ENCODE measurements around the gene RHOT1. TPM values are rescaled to one million over a fixed set of nuclear protein-coding genes. Genes with fewer than 3 reads are reported as not detected.
A peak's percentile ranks its signal among the peaks of the same experiment; 100 is the strongest.
"Not testable (repeated sequence)": the region's sequence is repeated elsewhere in the genome, so short reads cannot be mapped to it uniquely, and the experiment has no call there.

RHOT1 gene
- total RNA-seq, 1 experiment from 2014 or later = 39.2 TPM

GRCh38 chr17:32261936-32262510 lies 119.7 kb downstream of the RHOT1 start:
- no TSS peak for BruUV-seq (replicated peaks)
- H3K36me3 ChIP-seq (ENCODE audit: control insufficient read depth, insufficient read depth, low read length) = no peaks in the 10 kb centered on the region
- ChIA-PET POLR2A (no interaction called here), CTCF (no interaction called here)
- H3K27ac ChIP-seq (ENCODE audit: low read length) = no peak overlapping the region
- no peak for TF ChIP-seq SIN3A (IDR thresholded peaks at IDR 0.05; ENCODE audit: borderline replicate concordance, insufficient read depth, low read depth, low read length)
- TF ChIP-seq REST (IDR thresholded peaks at IDR 0.05; ENCODE audit: insufficient read depth in 1 of 2, low read depth in 2 of 2, low read length in 1 of 2) = 0 out of 4 replicates have a peak, but pooled peaks of 1 of the 2 experiments have one; percentile 38
- no peak overlapping the region for H3K4me3 ChIP-seq (ENCODE audit: low read depth in 2 of 2, low read length in 2 of 2)
- ATAC-seq (no peak), DNase-seq (ENCODE audit: low read depth, low spot score) (no peak)
- in situ Hi-C loops (cut with HindIII; ENCODE audit: low pct_unique_long_range_greater_than_20kb, low sequenced_read_pairs) = no loop called here
- intact Hi-C loops (cut with micrococcal nuclease; ENCODE audit: unreplicated experiment) = no loop called here
- peaks cover 8% of the 10 kb centered on the region for H3K27me3 ChIP-seq (ENCODE audit: control insufficient read depth, insufficient read depth, low read length)
- H3K9me3 ChIP-seq (ENCODE audit: control insufficient read depth, insufficient read depth, low read depth, low read length) = no peaks in the 10 kb centered on the region
- H3K4me1 ChIP-seq (ENCODE audit: control insufficient read depth, insufficient read depth, low read length) = peaks cover 3% of the 10 kb centered on the region; the same call in 1 of the 2 replicates

- ATAC-seq; H3K4me1 ChIP-seq (ENCODE audit: control insufficient read depth, insufficient read depth, low read length); DNase-seq (ENCODE audit: low read depth, low spot score); in situ Hi-C loops (cut with HindIII; ENCODE audit: low pct_unique_long_range_greater_than_20kb, low sequenced_read_pairs); H3K4me3 ChIP-seq (ENCODE audit: low read depth in 2 of 2, low read length in 2 of 2); intact Hi-C loops (cut with micrococcal nuclease; ENCODE audit: unreplicated experiment); H3K9me3 ChIP-seq (ENCODE audit: control insufficient read depth, insufficient read depth, low read depth, low read length); BruUV-seq (replicated peaks); H3K27ac ChIP-seq (ENCODE audit: low read length); H3K36me3 ChIP-seq (ENCODE audit: control insufficient read depth, insufficient read depth, low read length); POLR2A ChIA-PET; CTCF ChIA-PET: not testable (repeated sequence)
- peaks cover 14% of the 10 kb centered on the region for H3K27me3 ChIP-seq (ENCODE audit: control insufficient read depth, insufficient read depth, low read length)
These were observed 121.2 kb downstream of the RHOT1 start for GRCh38 chr17:32263515-32263914.

- Histone ChIP-seq H3K27ac (ENCODE audit: low read length) (no peak overlapping the region), H3K9me3 (ENCODE audit: control insufficient read depth, insufficient read depth, low read depth, low read length) (no peaks in the 10 kb centered on the region), H3K4me3 (ENCODE audit: low read depth in 2 of 2, low read length in 2 of 2) (no peak overlapping the region), H3K4me1 (ENCODE audit: control insufficient read depth, insufficient read depth, low read length) (peaks cover 5% of the 10 kb centered on the region; the same call in 1 of the 2 replicates), H3K27me3 (ENCODE audit: control insufficient read depth, insufficient read depth, low read length) (peaks cover 14% of the 10 kb centered on the region), H3K36me3 (ENCODE audit: control insufficient read depth, insufficient read depth, low read length) (no peaks in the 10 kb centered on the region)
- no peak for DNase-seq (ENCODE audit: low read depth, low spot score)
- intact Hi-C loops (cut with micrococcal nuclease; ENCODE audit: unreplicated experiment) = no loop called here
- no peak for TF ChIP-seq TCF7L2 (IDR thresholded peaks at IDR 0.05; ENCODE audit: low read depth, low read length)
- no peak for TF ChIP-seq POLR2AphosphoS5 (IDR thresholded peaks at IDR 0.05; ENCODE audit: low read depth, low read length)
- no peak for TF ChIP-seq REST (IDR thresholded peaks at IDR 0.05; ENCODE audit: insufficient read depth in 1 of 2, low read depth in 2 of 2, low read length in 1 of 2)
- no peak for TF ChIP-seq SIN3A (IDR thresholded peaks at IDR 0.05; ENCODE audit: borderline replicate concordance, insufficient read depth, low read depth, low read length)
- TF ChIP-seq CTCF (IDR thresholded peaks at IDR 0.05) = no peak
- ATAC-seq = no peak
- CTCF ChIA-PET = no interaction called here
- POLR2A ChIA-PET = no interaction called here
- in situ Hi-C loops (cut with HindIII; ENCODE audit: low pct_unique_long_range_greater_than_20kb, low sequenced_read_pairs) = no loop called here
- BruUV-seq (replicated peaks) = no TSS peak
These were observed 122.0 kb downstream of the RHOT1 start for GRCh38 chr17:32264140-32264799.

All from Panc1 (cell line).